AG04450 (cell line): ENCODE results near the gene AMOTL2. TPM values are rescaled to one million over a fixed set of nuclear protein-coding genes. Genes with fewer than 3 reads are reported as not detected.

Experiments used
- CTCF ChIA-PET: fragments of 300-600, 350-600 bp; formaldehyde crosslinking; extraction: SDS; loops from one replicate; lab custom pipeline; 2022; ENCODE audit warnings: antibody characterized with exemption, inconsistent platforms; lab: Charles Lee
- POLR2A ChIA-PET: fragments of 350-600 bp; formaldehyde crosslinking; extraction: SDS; loops from one replicate; lab custom pipeline; 2021; ENCODE audit warnings: antibody characterized with exemption, inconsistent platforms; lab: Yijun Ruan, JAX
- DNase-seq: peaks from one replicate; pipeline ENCODE4 v3.0.0-alpha.2; 2011; ENCODE audit warnings: low read depth, low spot score
- H3K27ac ChIP-seq: one replicate; pipeline ENCODE4 v1.5.1; 2012; ENCODE audit warnings: low read depth, low read length, control low read depth
- H3K27me3 ChIP-seq: one replicate; pipeline ENCODE4 v1.6.0; 2012; ENCODE audit warnings: low read length; ENCODE audit not compliant: control insufficient read depth, insufficient read depth
- H3K4me3 ChIP-seq: 2 replicates; pipeline ENCODE4 v1.5.1; 2011; ENCODE audit warnings: mild to moderate bottlenecking, low read depth, low read length, control low read depth
- H3K9me3 ChIP-seq: 2 replicates; pipeline ENCODE4 v1.5.1; 2012; ENCODE audit warnings: low read length; ENCODE audit not compliant: control insufficient read depth, insufficient read depth
- polyA plus RNA-seq: library from polyadenylated mRNA; depleted of rRNA; stranded (reverse); fragments of >200 nt; gene quantifications from 2 replicates; pipeline ENCODE4 v1.2.3, GENCODE V29; 2011
- TF ChIP-seq, protein P1 (sequence below): IDR thresholded peaks from 2 replicates; pipeline ENCODE4 v1.5.1; 2011; ENCODE audit warnings: low read depth, low read length, control low read depth, inconsistent platforms

The AMOTL2 gene
- polyA plus RNA-seq, 1 experiment, result 74.5 TPM

- Histone ChIP-seq H3K27ac (no peak overlapping the region), H3K9me3 (no peaks in the 10 kb centered on the region), H3K27me3 (no peaks in the 10 kb centered on the region), H3K4me3 (no peak overlapping the region)
- POLR2A ChIA-PET, result interaction anchor here (1.5 kb wide), 1 partner anchor 27 kb away, joined by 4 read pairs; no protein-coding TSS in a partner anchor
- CTCF ChIA-PET, result interaction anchor here (1.0 kb wide), 1 partner anchor 29 kb away, joined by 3 read pairs; no protein-coding TSS in a partner anchor
- TF ChIP-seq, protein P1, sequence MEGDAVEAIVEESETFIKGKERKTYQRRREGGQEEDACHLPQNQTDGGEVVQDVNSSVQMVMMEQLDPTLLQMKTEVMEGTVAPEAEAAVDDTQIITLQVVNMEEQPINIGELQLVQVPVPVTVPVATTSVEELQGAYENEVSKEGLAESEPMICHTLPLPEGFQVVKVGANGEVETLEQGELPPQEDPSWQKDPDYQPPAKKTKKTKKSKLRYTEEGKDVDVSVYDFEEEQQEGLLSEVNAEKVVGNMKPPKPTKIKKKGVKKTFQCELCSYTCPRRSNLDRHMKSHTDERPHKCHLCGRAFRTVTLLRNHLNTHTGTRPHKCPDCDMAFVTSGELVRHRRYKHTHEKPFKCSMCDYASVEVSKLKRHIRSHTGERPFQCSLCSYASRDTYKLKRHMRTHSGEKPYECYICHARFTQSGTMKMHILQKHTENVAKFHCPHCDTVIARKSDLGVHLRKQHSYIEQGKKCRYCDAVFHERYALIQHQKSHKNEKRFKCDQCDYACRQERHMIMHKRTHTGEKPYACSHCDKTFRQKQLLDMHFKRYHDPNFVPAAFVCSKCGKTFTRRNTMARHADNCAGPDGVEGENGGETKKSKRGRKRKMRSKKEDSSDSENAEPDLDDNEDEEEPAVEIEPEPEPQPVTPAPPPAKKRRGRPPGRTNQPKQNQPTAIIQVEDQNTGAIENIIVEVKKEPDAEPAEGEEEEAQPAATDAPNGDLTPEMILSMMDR, result no peak
- DNase-seq, result no peak
Measured at GRCh38 chr3:134336587-134336986, 37.7 kb downstream of the AMOTL2 start.

DNA sequence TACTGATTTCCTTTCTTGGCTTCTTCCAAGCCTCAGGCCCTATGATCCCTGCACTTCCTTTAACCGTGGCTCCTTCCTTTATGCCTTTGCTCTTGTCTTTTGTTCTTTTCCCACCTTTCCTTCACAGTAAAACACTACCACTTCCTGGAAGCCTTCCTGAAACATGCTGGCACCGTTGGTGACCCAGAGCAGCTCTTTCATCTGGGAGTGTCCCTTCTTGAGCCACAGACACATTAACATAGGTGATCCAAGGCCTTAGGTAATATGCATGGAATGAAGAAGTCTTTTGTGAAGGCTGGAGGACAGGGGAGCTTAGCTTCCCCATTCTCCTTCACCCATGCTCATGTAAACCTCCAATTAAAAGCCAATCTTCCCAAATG, 39.4 kb downstream of the AMOTL2 start:
- Histone ChIP-seq H3K27ac (no peak overlapping the region), H3K27me3 (no peaks in the 10 kb centered on the region), H3K4me3 (no peak overlapping the region), H3K9me3 (no peaks in the 10 kb centered on the region)
- CTCF ChIA-PET, result interaction anchor here (0.6 kb wide), 1 partner anchor 173 kb away, joined by 3 read pairs; no protein-coding TSS in a partner anchor
- POLR2A ChIA-PET, result interaction anchor here (0.8 to 1.4 kb wide), 5 partner anchors 15 to 39 kb away, joined by 3 to 5 read pairs (median 3); no protein-coding TSS in a partner anchor
- TF ChIP-seq, protein P1, result no peak
- DNase-seq, result no peak

GRCh38 chr3:134334231-134334900, 39.9 kb downstream of the AMOTL2 start:
- TF ChIP-seq, protein P1, result no peak
- CTCF ChIA-PET, result interaction anchor here (0.6 kb wide), 1 partner anchor 173 kb away, joined by 3 read pairs; no protein-coding TSS in a partner anchor
- Histone ChIP-seq H3K27ac (peak overlapping the region; percentile 71), H3K4me3 (no peak overlapping the region), H3K9me3 (no peaks in the 10 kb centered on the region), H3K27me3 (no peaks in the 10 kb centered on the region)
- POLR2A ChIA-PET, result interaction anchor here (0.8 to 1.4 kb wide), 5 partner anchors 15 to 39 kb away, joined by 3 to 5 read pairs (median 3); no protein-coding TSS in a partner anchor
- no peak for DNase-seq

DNA sequence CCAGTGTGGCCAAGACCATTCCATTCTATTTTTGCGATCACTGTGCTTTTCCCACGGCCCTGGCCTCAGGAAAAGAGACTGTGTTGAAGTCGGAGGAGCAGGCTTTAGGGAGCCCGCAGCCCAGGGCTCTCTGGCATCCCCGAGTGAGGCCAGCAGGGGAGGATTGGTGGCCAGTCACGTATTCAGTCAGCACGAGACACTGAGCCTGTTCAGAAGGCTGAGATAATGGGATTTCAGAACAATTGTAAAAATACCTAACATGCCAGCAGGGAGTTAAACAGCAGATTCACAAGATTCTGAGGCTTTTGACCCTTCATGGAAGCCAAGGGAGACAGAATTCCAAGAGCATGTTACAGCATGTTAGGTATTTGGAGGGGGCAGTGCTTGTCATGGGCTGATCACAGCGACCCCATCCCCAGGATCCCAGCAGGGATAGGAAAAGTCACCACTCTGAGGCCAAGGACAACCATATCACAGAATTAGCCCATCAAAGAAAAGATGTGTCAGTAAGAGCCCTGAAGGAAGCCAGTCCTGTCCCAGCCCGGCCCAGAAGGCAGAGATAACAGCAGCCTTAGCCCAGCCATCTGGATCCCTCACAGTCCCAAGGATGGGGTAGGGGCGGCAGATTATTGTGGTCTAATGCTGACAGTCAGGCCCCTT, 40.6 kb downstream of the AMOTL2 start:
- no peak for DNase-seq
- TF ChIP-seq, protein P1, result peak; percentile 24; the same call in 1 of the 2 replicates
- Histone ChIP-seq H3K9me3 (no peaks in the 10 kb centered on the region), H3K4me3 (no peak overlapping the region), H3K27ac (peak overlapping the region; percentile 71), H3K27me3 (no peaks in the 10 kb centered on the region)
- CTCF ChIA-PET, result interaction anchor here (1.2 kb wide), 1 partner anchor 24 kb away, joined by 5 read pairs; no protein-coding TSS in a partner anchor
- POLR2A ChIA-PET, result interaction anchor here (1.2 to 1.3 kb wide), 2 partner anchors 16 to 20 kb away, joined by 3 to 5 read pairs; no protein-coding TSS in a partner anchor
